Upper lobe of left lung (tissue), 6 donors: ENCODE data around the gene RAD23B. TPM values are rescaled to one million over a fixed set of nuclear protein-coding genes. Genes with fewer than 3 reads are reported as not detected.

Experiments
- ATAC-seq, 2 donors: fragments of 200-7000 bp; cut with Tn5 transposase; one replicate each; pipeline ENCODE4 v1.9.1; 2022; ENCODE audit warnings: mild to moderate bottlenecking in 2 of 2, moderate library complexity in 2 of 2; ENCODE audit not compliant: low FRiP score in 2 of 2
- DNase-seq, 2 donors: peaks; one replicate each; pipeline ENCODE4 v3.0.0-alpha.2; 2019 to 2020
- H3K27ac ChIP-seq, 4 donors: fragments of 200-600 bp; sonication (generic); one replicate each; pipeline ENCODE4 v1.5.1; 2016 to 2019
- H3K27me3 ChIP-seq, 4 donors: fragments of 200-600 bp; sonication (generic); one replicate each; pipeline ENCODE4 v1.5.1; 2017 to 2019
- H3K36me3 ChIP-seq, 4 donors: fragments of 200-600 bp; sonication (generic); one replicate each; pipeline ENCODE4 v1.5.1; 2016 to 2019
- H3K4me1 ChIP-seq, 4 donors: fragments of 200-600 bp; sonication (generic); one replicate each; pipeline ENCODE4 v1.5.1; 2018 to 2019
- H3K4me3 ChIP-seq, 4 donors: fragments of 200-600 bp; sonication (generic); one replicate each; pipeline ENCODE4 v1.5.1; 2017 to 2019; ENCODE audit warnings: mild to moderate bottlenecking in 2 of 4, moderate library complexity in 1 of 4
- H3K9me3 ChIP-seq, 4 donors: fragments of 200-600 bp; sonication (generic); one replicate each; pipeline ENCODE4 v1.5.1; 2018 to 2019
- EP300 ChIP-seq, 4 donors: sonication (generic); formaldehyde crosslinking; IDR thresholded peaks; one replicate each; pipeline ENCODE4 v1.5.1; 2017; ENCODE audit warnings: antibody characterized with exemption in 4 of 4, control low read depth in 2 of 4
- POLR2A ChIP-seq, 4 donors: fragments of 450-650 bp; IDR thresholded peaks; one replicate each; pipeline ENCODE4 v1.5.1; 2016 to 2017; ENCODE audit warnings: antibody characterized with exemption in 4 of 4, mild to moderate bottlenecking in 2 of 4
- POLR2AphosphoS5 ChIP-seq, 2 donors: sonication (generic); formaldehyde crosslinking; IDR thresholded peaks; one replicate each; pipeline ENCODE4 v1.5.1; 2017; ENCODE audit warnings: antibody characterized with exemption in 2 of 2
- whole genome bisulfite sequencing, 2 donors: methylation state at CpG; one replicate each; pipeline ENCODE4 v1.1.5; 2017 to 2018; 5-methylcytosine and 5-hydroxymethylcytosine counted together
- total RNA-seq, 6 donors: library from RNA; depleted of rRNA in 4 of 6; stranded (reverse); fragments of >200 nt in 4 of 6; gene quantifications; one replicate each; pipeline versions ENCODE4 v1.1.0 to v1.2.1, GENCODE V29; 2016 to 2021
- TF ChIP-seq, protein P1 (sequence below), 6 experiments: fragments of 450-650 bp in 4 of 6; fragments of 200-600 bp in 2 of 6; sonication (generic) in 2 of 6; IDR thresholded peaks; one replicate each; pipeline ENCODE4 v1.5.1; 2016 to 2019; ENCODE audit warnings: antibody characterized with exemption in 6 of 6
- donor health status: DM: no; HTN: no; CAD: no; lungs with moderate emphysema.
- donor health status: DM: no; HTN: yes; CAD: no; lungs with severe emphysema.

The RAD23B gene
- total RNA-seq, 6 donors from 2014 or later, result 33.5 to 107 (median 73.1) TPM

DNA sequence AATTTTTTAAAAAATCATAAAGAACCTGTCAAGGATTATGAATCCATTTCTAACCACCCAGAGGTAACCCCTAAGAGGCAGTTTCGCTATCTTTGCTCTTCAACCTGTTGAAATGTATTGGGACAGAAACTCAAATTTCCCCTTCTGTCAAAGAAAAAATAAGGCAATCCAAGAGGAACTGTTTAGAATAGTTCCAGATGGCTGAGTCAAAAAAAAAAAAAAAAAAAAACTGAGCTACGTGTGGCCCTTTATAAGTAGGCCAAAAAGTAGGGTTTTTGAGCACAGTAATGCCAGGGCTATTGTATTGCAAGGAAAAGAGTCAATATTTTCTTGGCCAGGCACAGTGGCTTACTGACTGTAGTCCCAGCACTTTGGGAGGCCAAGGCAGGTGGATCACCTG lies 94.9 kb downstream of the RAD23B start:
- DNase-seq (no peak), ATAC-seq (no peak)
- TF ChIP-seq POLR2AphosphoS5 (IDR thresholded peaks at IDR 0.05), result no peak
- TF ChIP-seq POLR2A (IDR thresholded peaks at IDR 0.05), result no peak
- TF ChIP-seq EP300 (IDR thresholded peaks at IDR 0.05), result no peak
- TF ChIP-seq, protein P1, sequence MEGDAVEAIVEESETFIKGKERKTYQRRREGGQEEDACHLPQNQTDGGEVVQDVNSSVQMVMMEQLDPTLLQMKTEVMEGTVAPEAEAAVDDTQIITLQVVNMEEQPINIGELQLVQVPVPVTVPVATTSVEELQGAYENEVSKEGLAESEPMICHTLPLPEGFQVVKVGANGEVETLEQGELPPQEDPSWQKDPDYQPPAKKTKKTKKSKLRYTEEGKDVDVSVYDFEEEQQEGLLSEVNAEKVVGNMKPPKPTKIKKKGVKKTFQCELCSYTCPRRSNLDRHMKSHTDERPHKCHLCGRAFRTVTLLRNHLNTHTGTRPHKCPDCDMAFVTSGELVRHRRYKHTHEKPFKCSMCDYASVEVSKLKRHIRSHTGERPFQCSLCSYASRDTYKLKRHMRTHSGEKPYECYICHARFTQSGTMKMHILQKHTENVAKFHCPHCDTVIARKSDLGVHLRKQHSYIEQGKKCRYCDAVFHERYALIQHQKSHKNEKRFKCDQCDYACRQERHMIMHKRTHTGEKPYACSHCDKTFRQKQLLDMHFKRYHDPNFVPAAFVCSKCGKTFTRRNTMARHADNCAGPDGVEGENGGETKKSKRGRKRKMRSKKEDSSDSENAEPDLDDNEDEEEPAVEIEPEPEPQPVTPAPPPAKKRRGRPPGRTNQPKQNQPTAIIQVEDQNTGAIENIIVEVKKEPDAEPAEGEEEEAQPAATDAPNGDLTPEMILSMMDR (IDR thresholded peaks at IDR 0.05), result no peak
- Histone ChIP-seq H3K36me3 (no peaks in the 10 kb centered on the region), H3K27ac (no peak overlapping the region), H3K9me3 (no peaks in the 10 kb centered on the region), H3K4me1 (no peaks in the 10 kb centered on the region), H3K27me3 (no peaks in the 10 kb centered on the region), H3K4me3 (no peak overlapping the region)
- WGBS, 2 donors, result 77 to 89% methylated on average over 2 of the region's 2 CpGs

Other genes with a start within 250 kb of the RAD23B start
- gene KLF4, start 206.5 kb downstream of the RAD23B start, total RNA-seq, result 100 to 1,000 TPM in 3 of 6 donors, 10 to 100 TPM in 3; 50.3 to 213 (median 104) TPM